ACC112 (cell line): ENCODE measurements around the gene SRP72.
A peak's percentile ranks its signal among the peaks of the same experiment; 100 is the strongest.

Source experiments
- H2AFZ ChIP-seq: fragments of 200-600 bp; sonication (generic); one replicate; pipeline ENCODE4 v1.6.0; 2017; ENCODE audit warnings: antibody characterized with exemption, low read length; ENCODE audit not compliant: unreplicated experiment
- H3K27ac ChIP-seq: fragments of 200-600 bp; sonication (generic); 2 replicates; pipeline ENCODE4 v1.5.1; 2014; ENCODE audit warnings: low read depth, mild to moderate bottlenecking, antibody characterized with exemption, low read length, moderate library complexity
- H3K27me3 ChIP-seq: fragments of 200-600 bp; sonication (generic); 2 replicates; pipeline ENCODE4 v1.6.1; 2014; ENCODE audit warnings: mild to moderate bottlenecking, antibody characterized with exemption, low read length, moderate library complexity, mixed read lengths; ENCODE audit not compliant: insufficient read depth
- H3K36me3 ChIP-seq: fragments of 200-600 bp; sonication (generic); 2 replicates; pipeline ENCODE4 v1.6.1; 2016; ENCODE audit warnings: mild to moderate bottlenecking, antibody characterized with exemption, low read length, moderate library complexity, mixed read lengths; ENCODE audit not compliant: insufficient read depth
- H3K4me1 ChIP-seq: fragments of 200-600 bp; sonication (generic); one replicate; pipeline ENCODE4 v1.6.1; 2016; ENCODE audit warnings: low read length, mixed read lengths; ENCODE audit not compliant: insufficient read depth, unreplicated experiment, control insufficient read depth
- H3K4me3 ChIP-seq: fragments of 200-600 bp; sonication (generic); 2 replicates; pipeline ENCODE4 v1.5.1; 2014; ENCODE audit warnings: mild to moderate bottlenecking, low read depth, low read length
- H3K79me2 ChIP-seq: fragments of 200-600 bp; sonication (generic); one replicate; pipeline ENCODE4 v1.6.0; 2016; ENCODE audit warnings: low read length; ENCODE audit not compliant: control insufficient read depth, unreplicated experiment, insufficient read depth

Gene SRP72, protein sequence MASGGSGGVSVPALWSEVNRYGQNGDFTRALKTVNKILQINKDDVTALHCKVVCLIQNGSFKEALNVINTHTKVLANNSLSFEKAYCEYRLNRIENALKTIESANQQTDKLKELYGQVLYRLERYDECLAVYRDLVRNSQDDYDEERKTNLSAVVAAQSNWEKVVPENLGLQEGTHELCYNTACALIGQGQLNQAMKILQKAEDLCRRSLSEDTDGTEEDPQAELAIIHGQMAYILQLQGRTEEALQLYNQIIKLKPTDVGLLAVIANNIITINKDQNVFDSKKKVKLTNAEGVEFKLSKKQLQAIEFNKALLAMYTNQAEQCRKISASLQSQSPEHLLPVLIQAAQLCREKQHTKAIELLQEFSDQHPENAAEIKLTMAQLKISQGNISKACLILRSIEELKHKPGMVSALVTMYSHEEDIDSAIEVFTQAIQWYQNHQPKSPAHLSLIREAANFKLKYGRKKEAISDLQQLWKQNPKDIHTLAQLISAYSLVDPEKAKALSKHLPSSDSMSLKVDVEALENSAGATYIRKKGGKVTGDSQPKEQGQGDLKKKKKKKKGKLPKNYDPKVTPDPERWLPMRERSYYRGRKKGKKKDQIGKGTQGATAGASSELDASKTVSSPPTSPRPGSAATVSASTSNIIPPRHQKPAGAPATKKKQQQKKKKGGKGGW

DNA sequence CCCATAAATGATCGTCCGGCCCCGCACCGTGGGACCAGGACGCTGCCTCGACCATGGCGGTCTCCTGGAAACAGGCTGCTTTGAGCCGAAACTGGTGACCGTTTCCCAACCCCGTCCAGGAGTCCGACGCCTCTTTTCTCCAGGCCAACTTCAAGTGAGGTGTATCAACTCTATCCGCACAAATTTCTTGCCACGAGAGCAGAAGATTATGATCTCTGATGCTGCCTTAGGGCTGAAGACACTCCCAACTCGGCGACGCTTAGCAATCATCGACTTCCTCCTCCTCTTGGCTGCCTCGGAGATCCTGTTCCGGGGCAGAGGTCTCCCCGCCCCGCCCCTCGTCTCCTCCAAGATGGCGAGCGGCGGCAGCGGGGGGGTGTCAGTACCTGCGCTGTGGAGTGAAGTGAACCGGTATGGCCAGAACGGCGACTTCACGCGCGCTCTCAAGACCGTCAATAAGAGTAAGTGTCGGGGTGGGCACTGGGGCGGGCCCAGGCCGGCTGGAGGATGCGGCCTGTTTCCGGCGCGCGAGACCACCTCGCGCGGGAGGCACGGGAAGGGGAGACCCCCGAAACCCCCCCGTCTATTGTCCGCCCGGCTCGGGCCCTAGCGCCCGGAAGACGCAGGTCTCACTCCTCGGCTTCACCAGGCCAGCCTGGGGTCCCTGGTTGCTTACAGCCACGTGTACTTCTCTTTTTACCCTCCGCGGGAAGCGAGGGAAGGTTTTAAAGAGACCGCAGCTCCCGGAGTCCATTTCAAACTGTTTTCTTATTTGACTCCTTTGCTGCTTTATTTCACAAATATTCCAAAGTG, at the start of gene SRP72:
Gene SRP72 (plus strand): TSS at position 334 of the 813 bp plus-strand sequence. CDS start 19 bp downstream, at position 353.
- peak within 1 kb of the TSS; percentile 90 for H3K4me3 ChIP-seq
- H3K4me1 ChIP-seq = peaks cover 32% of the 10 kb centered on the region
- peak within 1 kb of the TSS; percentile 31 for H2AFZ ChIP-seq
- H3K27me3 ChIP-seq = no peaks in the 10 kb centered on the region
- H3K36me3 ChIP-seq = peaks cover 14% of the 10 kb centered on the region
- peaks cover 67% of the 10 kb centered on the region for H3K79me2 ChIP-seq
- H3K27ac ChIP-seq = peak within 1 kb of the TSS; percentile 82

DNA sequence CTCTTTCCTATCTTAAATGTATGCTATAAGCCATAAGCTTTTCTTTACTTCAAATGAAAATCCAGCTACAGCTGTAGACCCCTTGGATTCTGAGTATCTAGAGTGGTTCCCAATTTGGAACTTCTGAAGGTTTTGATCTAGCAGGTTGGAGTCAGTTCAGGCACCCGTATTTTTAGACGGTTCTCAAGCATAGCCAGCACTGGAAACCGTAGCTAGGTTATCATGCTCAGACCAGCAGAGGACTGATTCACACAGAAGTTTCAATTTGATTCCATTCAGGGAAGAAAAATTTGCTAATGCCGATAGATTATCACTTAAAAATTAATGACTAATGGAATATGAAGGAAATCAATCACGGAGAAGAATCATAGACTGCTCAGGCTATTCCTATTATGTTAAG, 43.2 kb upstream of the SRP72 start:
- H3K4me3 ChIP-seq = no peak overlapping the region
- H3K36me3 ChIP-seq = 0 out of 2 replicates have a peak, but pooled peaks cover 4% of the 10 kb centered on the region
- H3K27ac ChIP-seq = no peak overlapping the region
- H3K79me2 ChIP-seq = peaks cover 71% of the 10 kb centered on the region
- H3K4me1 ChIP-seq = no peaks in the 10 kb centered on the region
- H2AFZ ChIP-seq = no peak overlapping the region
- H3K27me3 ChIP-seq = no peaks in the 10 kb centered on the region

DNA sequence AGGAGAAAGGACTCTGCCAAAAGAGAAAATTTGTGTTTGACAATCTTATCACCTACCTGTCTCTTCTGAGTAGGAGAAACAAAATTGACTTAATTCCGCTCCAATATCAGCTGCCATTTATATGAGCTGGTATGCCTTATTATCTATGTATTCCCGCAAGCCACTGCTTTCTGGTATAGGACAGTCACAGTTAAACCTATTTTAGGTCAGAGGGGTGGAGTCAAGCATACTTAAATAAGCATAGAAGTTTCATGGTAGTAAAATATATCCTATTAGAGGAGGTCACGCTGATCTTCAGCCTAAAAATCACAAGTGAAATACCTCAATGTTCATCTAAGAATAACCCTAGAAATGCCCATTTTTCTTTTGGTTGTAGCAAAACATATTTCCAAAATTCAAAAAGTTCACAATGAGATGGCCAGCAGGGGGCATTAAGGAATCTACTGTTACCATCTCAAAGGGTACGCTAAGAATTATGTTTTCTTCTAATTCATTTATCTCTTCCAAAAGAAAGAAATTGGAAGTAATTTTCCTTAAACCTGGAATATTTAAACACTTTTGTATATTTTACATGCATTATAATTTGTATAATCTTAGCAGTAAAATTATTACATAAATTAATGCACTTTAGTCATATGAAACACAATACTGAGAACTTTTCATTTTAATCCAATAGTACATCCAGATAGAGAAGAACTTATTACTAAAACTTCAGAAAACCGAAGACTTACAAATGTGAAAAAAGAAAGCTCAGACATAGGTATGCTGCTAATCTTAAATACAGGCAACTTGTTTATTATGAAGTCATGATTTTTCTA, 42.5 kb upstream of the SRP72 start:
- no peak overlapping the region for H3K27ac ChIP-seq
- 0 out of 2 replicates have a peak, but pooled peaks cover 4% of the 10 kb centered on the region for H3K36me3 ChIP-seq
- H3K4me3 ChIP-seq = no peak overlapping the region; the same call in 1 of the 2 replicates
- H3K4me1 ChIP-seq = no peaks in the 10 kb centered on the region
- peaks cover 71% of the 10 kb centered on the region for H3K79me2 ChIP-seq
- H2AFZ ChIP-seq = no peak overlapping the region
- H3K27me3 ChIP-seq = no peaks in the 10 kb centered on the region

DNA sequence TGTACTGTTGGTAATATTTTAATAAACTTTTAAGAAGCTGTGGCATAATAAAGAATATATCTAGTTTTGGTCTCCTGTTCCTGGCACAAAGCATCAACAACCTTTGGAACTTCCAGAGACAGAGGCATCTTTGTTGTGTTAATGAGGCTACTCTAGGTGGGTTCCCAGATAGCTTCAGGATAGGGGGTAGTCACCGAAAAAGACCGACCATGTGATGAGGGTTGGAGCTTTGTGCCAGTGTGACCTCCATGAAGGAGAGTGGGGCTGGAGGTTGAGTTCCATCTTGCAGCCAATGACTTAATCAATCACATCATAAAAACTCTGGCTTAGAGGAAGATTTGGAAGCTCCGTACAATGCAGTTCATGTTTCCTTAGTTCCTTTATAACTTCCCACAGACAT, 41.9 kb upstream of the SRP72 start:
- Histone ChIP-seq H3K27me3 (no peaks in the 10 kb centered on the region), H3K36me3 (0 out of 2 replicates have a peak, but pooled peaks cover 6% of the 10 kb centered on the region), H2AFZ (no peak overlapping the region), H3K4me3 (no peak overlapping the region), H3K79me2 (peaks cover 75% of the 10 kb centered on the region), H3K4me1 (no peaks in the 10 kb centered on the region), H3K27ac (no peak overlapping the region)

DNA sequence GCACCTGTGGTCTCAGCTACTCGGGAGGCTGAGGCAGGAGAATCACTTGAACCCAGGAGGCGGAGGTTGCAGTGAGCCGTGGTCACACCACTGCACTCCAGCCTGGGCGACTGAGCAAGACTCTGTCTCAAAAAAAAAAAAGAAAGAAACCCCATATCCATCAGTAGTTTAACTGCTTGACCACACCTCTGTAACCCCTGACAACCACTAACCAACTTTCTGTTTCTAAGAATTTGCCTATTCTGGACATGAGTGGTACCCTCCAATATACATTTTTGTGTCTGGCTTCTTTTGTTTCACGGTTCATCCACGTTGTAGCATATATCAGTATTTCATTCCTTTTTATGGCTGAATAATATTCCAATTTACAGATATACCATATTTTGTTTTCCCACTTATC, 41.1 kb upstream of the SRP72 start:
- H3K27ac ChIP-seq = no peak overlapping the region
- H3K4me3 ChIP-seq = no peak overlapping the region
- H3K4me1 ChIP-seq = peaks cover 3% of the 10 kb centered on the region
- peaks cover 78% of the 10 kb centered on the region for H3K79me2 ChIP-seq
- H3K36me3 ChIP-seq = 0 out of 2 replicates have a peak, but pooled peaks cover 6% of the 10 kb centered on the region
- H2AFZ ChIP-seq = no peak overlapping the region
- no peaks in the 10 kb centered on the region for H3K27me3 ChIP-seq

DNA sequence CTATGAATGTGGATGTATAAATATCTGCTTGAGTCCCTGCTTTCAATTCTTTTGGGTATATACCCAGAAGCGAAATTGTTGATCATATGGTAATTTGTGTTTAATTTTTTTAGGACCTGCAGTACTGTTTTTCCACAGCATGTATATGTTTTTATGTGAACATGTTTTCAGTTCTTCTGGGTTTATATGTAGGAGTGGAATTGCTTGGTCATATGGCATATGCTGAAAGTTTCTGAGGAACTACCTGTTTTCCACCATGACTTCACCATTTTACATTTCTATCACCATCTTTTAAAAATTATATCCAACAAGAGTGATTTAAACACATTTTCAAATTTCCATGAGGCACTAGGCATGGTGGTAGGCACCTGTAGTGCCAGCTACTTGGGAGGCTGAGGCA, 40.2 kb upstream of the SRP72 start:
- H3K79me2 ChIP-seq = peaks cover 83% of the 10 kb centered on the region
- H3K36me3 ChIP-seq = 0 out of 2 replicates have a peak, but pooled peaks cover 6% of the 10 kb centered on the region
- no peak overlapping the region for H2AFZ ChIP-seq
- H3K4me1 ChIP-seq = peaks cover 3% of the 10 kb centered on the region
- no peak overlapping the region for H3K4me3 ChIP-seq
- no peak overlapping the region for H3K27ac ChIP-seq
- H3K27me3 ChIP-seq = no peaks in the 10 kb centered on the region

DNA sequence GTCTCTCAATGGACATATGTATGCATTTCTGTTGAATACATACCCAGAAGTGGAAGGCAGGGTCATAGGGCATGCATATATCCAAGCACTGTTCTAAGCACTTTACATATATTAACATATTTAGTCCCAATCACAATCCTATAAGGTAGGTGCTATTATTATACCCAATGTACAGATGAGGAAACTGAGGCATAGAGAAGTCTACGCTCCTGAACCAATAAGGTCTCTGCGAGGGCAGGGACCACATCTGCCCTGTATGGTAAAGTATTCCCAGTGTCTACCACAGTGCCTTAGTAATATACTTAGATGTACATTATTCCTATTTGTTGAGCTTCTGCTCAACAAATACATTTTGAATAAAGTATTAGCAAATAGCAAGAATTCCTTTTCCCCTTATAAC, 37.2 kb upstream of the SRP72 start:
- H3K36me3 ChIP-seq = 0 out of 2 replicates have a peak, but pooled peaks cover 6% of the 10 kb centered on the region
- H3K27me3 ChIP-seq = no peaks in the 10 kb centered on the region
- no peak overlapping the region for H3K27ac ChIP-seq
- no peak overlapping the region for H2AFZ ChIP-seq
- H3K4me3 ChIP-seq = no peak overlapping the region
- H3K79me2 ChIP-seq = peaks cover 90% of the 10 kb centered on the region
- peaks cover 11% of the 10 kb centered on the region for H3K4me1 ChIP-seq

DNA sequence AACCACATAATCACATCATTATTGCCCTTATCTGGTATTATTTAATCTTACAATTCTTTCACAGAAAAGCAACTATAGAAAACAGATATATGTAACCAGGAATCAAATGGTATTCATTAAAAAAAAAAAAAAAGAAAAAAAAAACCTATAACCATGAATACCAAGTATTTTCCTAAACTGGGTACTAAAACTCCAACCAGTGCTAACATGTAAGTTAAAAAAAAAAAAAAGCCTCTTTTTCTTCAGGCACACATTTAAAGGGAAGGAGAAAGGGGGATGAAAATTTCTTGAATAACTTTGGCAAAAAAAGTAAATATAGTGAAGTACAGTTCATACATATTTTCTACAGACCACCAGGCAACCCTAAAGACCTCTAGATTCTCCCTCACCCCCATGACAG, 34.1 kb upstream of the SRP72 start:
- Histone ChIP-seq H3K36me3 (0 out of 2 replicates have a peak, but pooled peaks cover 2% of the 10 kb centered on the region), H3K79me2 (peaks cover 83% of the 10 kb centered on the region), H2AFZ (no peak overlapping the region), H3K27ac (no peak overlapping the region), H3K27me3 (no peaks in the 10 kb centered on the region), H3K4me1 (peaks cover 11% of the 10 kb centered on the region), H3K4me3 (peak overlapping the region; percentile 91)

DNA sequence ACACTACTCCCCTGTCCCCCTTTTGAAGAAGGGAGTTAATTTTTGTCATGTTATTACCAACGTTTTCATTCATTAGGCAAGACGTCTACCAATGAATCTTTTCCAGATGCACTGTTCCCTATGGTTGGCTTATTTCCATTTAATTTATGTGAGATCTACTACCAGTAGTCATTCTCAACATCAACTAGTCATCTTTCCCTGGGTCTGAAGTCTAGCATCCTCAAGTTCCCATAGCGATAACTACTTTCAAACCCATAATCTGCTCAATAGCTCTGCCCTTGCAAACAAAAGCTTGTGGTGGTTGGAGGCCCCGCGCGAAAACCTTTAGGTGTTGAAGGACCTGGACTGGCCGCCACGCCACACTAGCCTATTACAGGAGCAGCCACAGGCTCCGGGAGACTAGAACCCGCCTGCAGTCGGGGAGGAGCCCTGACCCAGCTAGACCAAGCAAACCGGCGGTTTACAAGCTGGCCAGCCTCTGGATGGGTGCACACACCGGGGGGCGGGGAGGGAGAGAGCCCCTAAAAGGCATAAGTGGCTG, 32.7 kb upstream of the SRP72 start:
- H3K27ac ChIP-seq = peak overlapping the region; percentile 86
- H3K4me3 ChIP-seq = peak overlapping the region; percentile 91
- peaks cover 83% of the 10 kb centered on the region for H3K79me2 ChIP-seq
- peak overlapping the region; percentile 92 for H2AFZ ChIP-seq
- peaks cover 2% of the 10 kb centered on the region; the same call in 1 of the 2 replicates for H3K36me3 ChIP-seq
- peaks cover 17% of the 10 kb centered on the region for H3K4me1 ChIP-seq
- H3K27me3 ChIP-seq = no peaks in the 10 kb centered on the region
